HG02678 (cell line): ENCODE data around the gene CCSER1.
A peak's percentile ranks its signal among the peaks of the same experiment; 100 is the strongest.

ENCODE experiments used
- ATAC-seq: cut with Tn5 transposase; IDR thresholded peaks from one replicate; pipeline ENCODE4 v1.9.1; 2021; ENCODE audit warnings: mild to moderate bottlenecking, moderate library complexity; ENCODE audit not compliant: unreplicated experiment

CCSER1 gene

DNA sequence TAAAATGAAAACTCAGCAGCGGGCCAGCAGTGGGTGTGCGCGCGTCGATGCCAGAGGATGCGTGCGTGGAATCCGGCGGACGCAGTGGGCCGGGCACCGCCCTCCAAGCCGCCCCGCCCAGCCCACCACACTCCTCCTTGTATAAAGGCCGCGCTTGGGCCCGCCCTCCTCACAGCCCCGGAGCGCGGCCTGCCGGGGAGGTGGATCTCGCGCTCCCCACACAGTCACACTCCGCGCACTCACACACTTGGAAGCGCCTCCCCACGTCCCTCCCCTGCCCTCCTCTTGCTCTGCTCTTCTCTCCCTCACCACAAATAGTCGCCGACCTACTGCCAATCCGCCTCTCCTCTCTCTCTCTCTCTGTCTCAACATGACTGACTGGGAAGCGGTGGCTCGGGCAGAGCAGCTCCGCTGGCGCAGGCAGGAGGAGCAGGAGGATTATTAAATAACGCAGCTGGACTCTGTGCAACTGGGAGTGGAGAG, at the start of gene CCSER1:
CCSER1 (plus strand) TSS at position 172 of the 483 bp plus-strand sequence.
- ATAC-seq, result peak; percentile 68

DNA sequence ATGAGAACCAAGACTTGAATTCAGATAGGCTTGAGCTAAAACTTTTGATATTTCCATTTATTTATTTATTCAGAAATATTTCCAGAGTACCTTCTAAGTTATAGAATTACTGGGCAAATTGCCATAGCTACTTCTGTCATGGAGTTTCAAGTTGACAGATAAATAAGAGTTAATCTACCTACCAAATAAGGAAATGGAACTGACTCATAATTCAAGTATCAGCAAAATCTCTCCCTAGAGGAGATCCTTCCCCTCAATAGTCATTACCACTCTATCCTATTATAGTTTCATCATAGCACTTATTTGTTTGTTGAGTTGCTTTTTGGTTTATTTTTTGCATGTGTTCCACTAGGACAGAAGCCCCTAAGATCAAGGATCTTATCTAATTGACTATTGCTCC, 48.8 kb upstream of the CCSER1 start:
- no peak for ATAC-seq

DNA sequence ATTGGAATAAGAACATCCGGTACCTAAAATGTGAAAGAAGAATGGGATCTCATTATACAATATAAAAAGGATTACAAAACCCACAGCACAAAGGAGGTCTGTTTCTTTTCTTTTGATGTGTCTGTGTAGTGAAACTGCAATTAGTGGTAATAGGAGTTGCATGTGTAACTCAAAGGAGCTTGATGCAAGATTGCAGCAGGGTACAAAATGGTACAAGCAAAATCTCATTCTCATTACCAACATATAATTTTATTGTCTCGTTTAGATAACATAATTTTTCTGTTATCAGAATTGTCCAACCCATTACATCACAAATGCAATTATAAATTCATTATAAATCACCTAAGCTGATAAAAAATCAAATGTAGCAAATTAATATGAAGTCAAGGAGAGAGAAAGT, 47.1 kb upstream of the CCSER1 start:
- no peak for ATAC-seq

DNA sequence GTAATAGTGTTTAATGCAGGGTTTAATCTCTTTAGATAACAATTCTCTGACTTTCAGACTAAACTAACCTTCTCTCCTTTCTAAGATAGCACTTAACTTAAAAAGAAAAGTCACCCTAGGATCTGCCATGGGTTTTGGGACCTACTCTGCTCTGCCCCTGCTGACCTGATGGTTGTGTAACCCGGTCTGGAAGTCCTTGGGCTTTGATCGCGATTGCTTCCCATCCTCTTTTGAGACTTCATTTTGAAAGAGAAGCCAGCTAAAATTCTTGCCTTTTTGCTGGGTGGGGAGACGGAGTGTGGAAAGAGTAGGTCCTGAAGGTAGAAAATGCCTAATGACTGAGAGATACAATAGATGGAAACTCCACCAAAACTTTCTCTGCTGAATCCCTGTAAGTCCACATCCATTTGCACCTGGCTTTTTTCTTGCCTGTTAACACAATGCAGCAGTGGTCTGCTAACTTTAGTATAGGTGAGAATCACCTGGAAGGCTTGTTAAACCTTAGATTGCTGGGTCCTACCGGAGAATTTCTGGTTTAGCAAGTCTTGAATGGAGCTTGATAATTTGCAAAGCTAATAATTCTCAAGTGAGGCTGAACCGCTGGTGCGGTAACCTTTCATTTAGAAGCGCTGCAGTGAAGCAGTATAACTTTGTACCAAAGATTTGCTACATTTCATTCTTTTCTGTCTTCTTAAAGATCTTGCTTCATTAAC, 45.6 kb upstream of the CCSER1 start:
- no peak for ATAC-seq

DNA sequence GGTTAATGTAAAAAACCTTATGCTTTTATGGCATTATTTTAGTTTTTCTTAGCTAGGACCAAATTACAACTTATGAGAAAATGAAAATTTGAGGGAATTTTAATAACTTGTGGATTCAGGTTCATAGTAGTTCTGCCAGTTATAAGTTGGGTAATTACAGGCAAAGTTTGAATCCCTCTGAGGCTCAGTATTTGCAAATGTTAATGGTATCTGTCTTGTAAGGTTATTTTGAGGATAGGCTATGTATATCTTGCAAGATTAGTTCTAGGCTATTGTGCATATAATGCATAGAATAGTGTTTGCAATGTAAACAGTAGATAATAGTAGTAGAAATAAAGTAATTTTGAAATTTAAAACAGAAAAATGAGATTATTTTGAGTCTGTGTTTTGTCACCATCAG, 44.7 kb upstream of the CCSER1 start:
- ATAC-seq, result no peak

DNA sequence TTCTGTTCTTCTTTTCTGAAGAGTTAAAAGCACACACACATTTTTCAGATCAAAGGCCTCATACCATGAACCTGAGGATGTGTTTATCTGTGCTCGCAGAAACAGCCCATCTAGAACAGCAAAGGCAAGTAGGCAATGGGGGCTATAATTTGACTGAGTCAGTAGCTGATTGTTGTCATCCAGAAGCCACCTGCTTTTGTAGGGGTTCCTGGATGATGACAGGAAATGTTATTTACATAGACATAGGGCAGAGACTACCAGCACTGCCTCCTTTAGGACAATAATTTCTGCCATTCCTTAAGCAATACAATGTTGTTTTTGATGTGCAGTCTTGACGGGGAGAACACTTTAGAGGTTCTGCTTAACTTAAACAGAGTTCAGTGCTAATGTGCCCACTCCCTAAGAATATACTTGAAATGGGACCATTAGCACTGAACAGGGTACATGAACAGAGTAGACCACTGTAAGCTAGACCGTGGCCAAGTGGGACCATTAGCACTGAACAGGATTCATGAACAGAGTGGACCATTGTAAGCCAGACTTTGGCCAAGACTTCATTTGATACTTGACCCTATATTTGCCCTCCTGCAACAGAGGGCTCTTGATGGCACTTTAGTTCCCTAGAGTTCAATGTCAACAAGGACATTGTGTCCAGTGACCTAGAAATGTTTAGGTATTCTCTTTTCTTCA, 42.8 kb upstream of the CCSER1 start:
- ATAC-seq, result no peak

- ATAC-seq, result no peak
Observed at GRCh38 chr4:90084967-90085295, 42.3 kb upstream of the CCSER1 start.

DNA sequence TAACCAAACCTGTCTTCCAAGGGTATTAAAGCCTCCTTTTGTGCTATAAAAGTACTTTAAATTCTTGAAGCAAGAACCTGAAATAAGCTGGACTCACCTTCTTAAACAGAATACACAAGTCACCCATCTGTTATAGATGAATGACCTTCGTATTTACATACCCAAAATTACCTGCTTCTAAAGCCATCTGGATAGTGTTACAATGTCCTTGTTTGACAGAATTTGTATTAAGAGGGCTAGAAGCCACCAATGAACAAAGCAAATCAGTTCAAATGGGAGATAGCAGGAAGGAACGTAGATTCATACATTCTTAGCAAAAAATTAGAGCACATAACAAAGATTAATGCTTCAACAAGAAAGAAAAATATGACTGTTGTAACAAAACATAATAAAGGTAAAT, 33.7 kb upstream of the CCSER1 start:
- ATAC-seq, result no peak

- ATAC-seq, result no peak
Observed at GRCh38 chr4:90095000-90095399, 32.2 kb upstream of the CCSER1 start.

DNA sequence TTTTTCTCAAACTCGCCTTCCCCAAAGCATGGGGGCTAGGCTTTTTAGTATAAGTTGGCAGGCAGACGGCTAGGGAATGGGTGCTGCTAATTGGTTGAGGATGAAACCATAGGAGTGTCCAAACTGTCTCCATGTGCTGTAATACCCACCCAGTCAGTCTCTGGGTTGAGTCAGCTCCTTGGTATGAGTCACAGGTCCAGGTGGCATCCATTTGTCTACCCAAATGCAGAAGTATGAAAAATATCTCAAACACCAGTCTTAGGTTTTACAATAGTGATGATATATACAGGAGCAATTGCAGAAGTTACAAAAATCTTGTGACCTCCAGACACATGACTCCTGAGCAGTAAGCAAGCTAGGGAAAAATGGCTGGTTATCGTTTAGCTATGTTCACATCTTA, 27.4 kb upstream of the CCSER1 start:
- ATAC-seq, result peak; percentile 45

- ATAC-seq, result no peak
Observed at GRCh38 chr4:90103991-90104390, 23.2 kb upstream of the CCSER1 start.

- no peak for ATAC-seq
Observed at GRCh38 chr4:90105274-90105673, 21.9 kb upstream of the CCSER1 start.

DNA sequence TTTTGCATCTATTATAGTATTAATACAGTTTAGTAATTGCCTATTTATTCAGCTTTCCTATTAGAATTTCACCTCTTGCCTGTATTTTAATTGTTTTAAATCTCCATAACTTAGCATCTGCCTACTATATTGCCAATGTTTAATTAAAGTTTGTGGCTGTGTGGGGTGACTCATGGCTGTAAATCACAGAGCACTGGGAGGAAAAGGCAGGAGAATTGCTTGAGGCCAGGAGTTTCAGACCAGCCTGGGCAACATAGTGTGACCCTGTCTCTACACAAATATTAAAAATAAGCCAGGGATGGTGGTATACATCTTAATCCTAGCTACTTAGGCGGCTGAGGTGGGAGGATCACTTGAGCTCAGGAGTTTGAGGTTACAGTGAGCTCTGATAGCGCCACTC, 14.5 kb upstream of the CCSER1 start:
- ATAC-seq, result no peak

- ATAC-seq, result no peak
Observed at GRCh38 chr4:90113881-90114457, 13.2 kb upstream of the CCSER1 start.

- peak; percentile 85 for ATAC-seq
Observed at GRCh38 chr4:90118527-90119195, 8.5 kb upstream of the CCSER1 start.

DNA sequence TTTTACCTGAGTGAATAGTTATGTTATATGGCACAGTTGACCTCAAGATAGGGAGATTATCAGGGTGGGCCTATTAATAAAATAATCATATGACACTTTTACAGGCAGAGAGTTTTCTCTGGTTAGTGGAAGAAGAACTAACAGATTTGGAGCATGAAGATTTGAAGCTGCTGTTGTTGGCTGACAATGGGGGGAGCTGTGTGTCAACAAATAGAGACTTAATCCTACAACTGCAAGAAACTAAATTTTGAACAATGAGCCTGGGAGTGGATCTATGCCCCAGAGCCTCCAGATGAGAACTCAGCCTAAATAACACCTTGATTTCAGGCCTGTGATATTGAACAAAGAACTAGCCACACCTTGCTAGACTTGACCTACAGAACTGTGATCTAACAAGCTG, 7.2 kb upstream of the CCSER1 start:
- no peak for ATAC-seq

GRCh38 chr4:90120815-90121214, 6.4 kb upstream of the CCSER1 start:
- ATAC-seq, result no peak

DNA sequence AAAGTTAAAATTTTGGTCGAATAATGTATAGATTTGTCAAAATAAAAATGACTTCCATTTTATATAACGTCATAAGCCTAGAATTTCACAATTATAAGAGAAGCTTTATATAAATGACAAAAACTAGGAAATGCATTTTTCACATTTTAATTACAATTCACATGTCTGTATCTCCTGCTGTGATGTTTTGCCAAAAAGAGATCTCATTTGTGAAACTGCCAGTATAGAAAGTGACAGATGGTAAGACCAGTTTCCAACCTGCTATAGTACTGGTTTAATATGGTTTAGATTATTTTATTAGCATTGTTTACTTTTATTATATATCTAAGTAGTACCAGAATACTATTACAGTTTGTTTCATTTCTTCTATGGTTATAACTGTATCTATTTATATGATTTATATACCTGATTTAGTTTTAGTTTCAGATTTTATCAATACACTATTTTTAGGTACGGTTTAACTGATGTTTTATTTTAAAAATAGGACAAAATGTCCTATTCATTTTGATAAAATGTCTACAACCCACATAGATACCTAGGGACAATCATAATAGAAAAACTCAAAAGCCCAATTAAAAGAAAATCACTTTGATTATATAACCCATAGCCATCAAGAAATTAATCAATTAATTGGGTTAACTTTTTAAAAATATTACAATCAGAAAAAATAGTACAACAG, 5.4 kb upstream of the CCSER1 start:
- no peak for ATAC-seq

DNA sequence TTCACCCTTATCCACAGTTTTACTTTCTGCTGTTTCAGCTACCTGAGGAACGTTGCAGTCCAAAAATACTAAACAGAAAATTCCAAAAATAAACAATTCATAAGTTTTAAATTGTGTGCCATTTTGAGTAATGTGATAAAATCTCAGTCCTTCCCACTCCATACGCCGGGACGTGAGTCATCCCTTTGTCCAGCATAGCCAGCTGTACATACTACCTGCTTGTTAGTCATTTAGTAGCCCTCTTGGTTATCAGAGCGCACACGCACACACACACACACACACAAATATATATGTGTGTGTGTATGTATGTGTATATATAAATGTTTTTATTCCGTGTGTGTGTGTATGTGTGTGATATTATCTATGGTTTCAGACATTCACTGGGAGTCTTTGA, 4.8 kb upstream of the CCSER1 start:
- ATAC-seq, result no peak

DNA sequence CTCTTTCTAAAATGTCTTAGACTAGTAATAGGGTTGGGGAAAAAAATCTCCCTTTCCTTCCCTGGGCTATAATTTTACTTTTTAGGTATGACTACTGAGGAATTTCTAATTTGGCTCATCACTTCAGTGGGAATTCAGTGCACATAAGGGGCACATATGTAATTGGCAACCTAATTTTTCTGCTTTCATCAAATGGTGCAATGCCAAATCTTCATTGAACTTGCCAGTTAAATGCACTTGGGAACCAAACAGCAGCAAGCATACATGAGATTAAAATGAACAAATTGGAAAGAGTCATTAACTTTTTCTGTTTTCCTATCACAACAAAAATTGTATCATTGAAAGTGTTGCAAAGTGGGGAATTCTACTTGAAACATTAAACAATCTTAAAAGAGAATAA, 2.9 kb upstream of the CCSER1 start:
- ATAC-seq, result no peak

- no peak for ATAC-seq
Observed at GRCh38 chr4:90126805-90127204, 389 bp upstream of the CCSER1 start.
